Measurements from ENCODE around the gene NOTUM. TPM values are rescaled to one million over a fixed set of nuclear protein-coding genes. Genes with fewer than 3 reads are reported as not detected.

The NOTUM gene
- total RNA-seq (under 1 TPM in 3 of 5 donors, not detected in 2; 0.13 to 0.33 (median 0.29) TPM), total RNA-seq (0 to 0.93 (median 0.13) reads per million in 29 experiments)
- total RNA-seq (2013), result 0.11 TPM

DNA sequence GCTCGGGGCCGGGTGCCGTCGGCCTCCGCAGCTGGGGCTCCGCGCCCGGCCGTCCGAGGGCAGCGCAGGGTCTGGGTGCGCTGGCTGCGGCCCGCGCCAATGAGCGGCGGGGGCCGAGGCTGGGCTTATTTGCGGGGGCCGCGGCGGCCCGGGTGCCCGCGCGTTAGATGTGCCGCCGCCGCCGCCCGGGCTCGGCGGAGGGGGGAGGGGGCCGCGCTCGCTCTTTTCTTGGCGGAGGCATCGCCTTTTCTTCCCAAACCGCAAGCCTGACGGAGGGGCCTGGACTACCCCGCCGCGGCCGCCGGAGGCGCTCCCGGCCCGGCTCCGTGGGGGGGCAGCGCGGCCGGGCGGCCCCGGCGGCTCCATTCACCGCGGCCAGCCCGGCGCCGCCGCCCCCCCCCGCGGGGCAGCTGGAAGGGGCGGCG, at the start of gene NOTUM:
Gene NOTUM, minus strand, starts transcription at position 101 of the 425 bp plus-strand sequence. CDS start 278 bp downstream, outside the sequence.
- ChIA-PET CTCF (no interaction called here), POLR2A (no interaction called here)
- Histone ChIP-seq H3K9me3 (no peaks in the 10 kb centered on the region), H3K27me3 (replicated peaks in 1 of 2; ENCODE audit: control insufficient read depth in 2 of 2, extremely low read depth in 1 of 2, insufficient read depth in 2 of 2, low read length in 1 of 2) (peaks cover 5 to 69% of the 10 kb centered on the region in 2 experiments), H3K27ac (ENCODE audit: low read length) (no peak within 1 kb of the TSS), H3K36me3 (ENCODE audit: control insufficient read depth in 2 of 2, extremely low read depth in 1 of 2, insufficient read depth in 1 of 2, low read length in 1 of 2) (no peaks in the 10 kb centered on the region), H3K4me3 (ENCODE audit: control insufficient read depth in 1 of 2, extremely low read depth in 1 of 2, low read length in 1 of 2) (peak within 1 kb of the TSS; percentile 21 to 44), H3K4me1 (ENCODE audit: control insufficient read depth in 1 of 2, extremely low read depth in 1 of 2, insufficient read depth in 2 of 2, low read length in 2 of 2) (peaks cover 6 to 33% of the 10 kb centered on the region in 2 experiments)
- H3K27me3 Mint-ChIP-seq, result peaks cover 0 to 36% of the 10 kb centered on the region in 2 donors
- H3K36me3 Mint-ChIP-seq, result no peaks in the 10 kb centered on the region
- no peaks in the 10 kb centered on the region for H3K9me3 Mint-ChIP-seq
- ATAC-seq (replicated peaks in 1 of 4), result peak in 1 of 4 experiments; percentile 10
- peak within 1 kb of the TSS in 2 of 3 donors; percentile 21 to 30 for H3K4me3 Mint-ChIP-seq
- DNase-seq, result peak in 2 of 35 experiments; percentile 23 to 49
- peaks cover 0 to 13% (median 3%) of the 10 kb centered on the region in 3 donors for H3K4me1 Mint-ChIP-seq
- no peak within 1 kb of the TSS for H3K27ac Mint-ChIP-seq
- WGBS (ENCODE audit: insufficient coverage), result under 1% methylated on average over 64 of the region's 65 CpGs

DNA sequence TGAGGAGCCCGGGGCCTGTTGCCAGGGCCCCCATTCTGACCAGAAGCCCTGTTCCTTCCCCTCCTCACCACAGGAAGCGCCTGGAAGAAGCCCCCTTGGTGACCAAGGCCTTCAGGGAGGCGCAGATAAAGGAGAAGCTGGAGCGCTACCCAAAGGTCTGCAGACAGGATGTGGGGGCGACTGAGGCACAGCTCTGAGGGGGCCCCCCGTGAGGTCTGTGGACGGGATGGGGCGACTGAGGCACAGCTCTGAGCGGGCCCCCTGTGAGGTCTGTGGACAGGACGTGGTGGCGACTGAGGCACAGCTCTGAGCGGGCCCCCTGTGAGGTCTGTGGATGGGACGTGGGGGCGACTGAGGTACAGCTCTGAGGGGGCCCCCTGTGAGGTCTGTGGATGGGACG, 48.4 kb upstream of the NOTUM start:
- Histone ChIP-seq H3K27me3 (replicated peaks in 1 of 2; ENCODE audit: control insufficient read depth in 2 of 2, extremely low read depth in 1 of 2, insufficient read depth in 2 of 2, low read length in 1 of 2) (no peaks in the 10 kb centered on the region), H3K36me3 (ENCODE audit: control insufficient read depth in 2 of 2, extremely low read depth in 1 of 2, insufficient read depth in 1 of 2, low read length in 1 of 2) (peaks cover 0 to 4% of the 10 kb centered on the region in 2 donors), H3K9me3 (no peaks in the 10 kb centered on the region), H3K4me1 (ENCODE audit: control insufficient read depth in 1 of 2, extremely low read depth in 1 of 2, insufficient read depth in 2 of 2, low read length in 2 of 2) (no peaks in the 10 kb centered on the region), H3K4me3 (ENCODE audit: control insufficient read depth in 1 of 2, extremely low read depth in 1 of 2, low read length in 1 of 2) (no peak overlapping the region), H3K27ac (ENCODE audit: low read length) (no peak overlapping the region)
- no peaks in the 10 kb centered on the region for H3K4me1 Mint-ChIP-seq
- WGBS (ENCODE audit: insufficient coverage), result 66% methylated on average over 12 of the region's 15 CpGs
- H3K9me3 Mint-ChIP-seq, result no peaks in the 10 kb centered on the region
- H3K27ac Mint-ChIP-seq, result no peak overlapping the region
- no peak overlapping the region for H3K4me3 Mint-ChIP-seq
- no peak for DNase-seq
- H3K36me3 Mint-ChIP-seq, result no peaks in the 10 kb centered on the region
- ChIA-PET CTCF (interaction anchor here in 1 of 2 donors (0.7 kb wide), 1 partner anchor 11 kb away, joined by 5 read pairs; no protein-coding TSS in a partner anchor), POLR2A (no interaction called here)
- no peaks in the 10 kb centered on the region for H3K27me3 Mint-ChIP-seq
- ATAC-seq (replicated peaks in 1 of 4), result no peak

DNA sequence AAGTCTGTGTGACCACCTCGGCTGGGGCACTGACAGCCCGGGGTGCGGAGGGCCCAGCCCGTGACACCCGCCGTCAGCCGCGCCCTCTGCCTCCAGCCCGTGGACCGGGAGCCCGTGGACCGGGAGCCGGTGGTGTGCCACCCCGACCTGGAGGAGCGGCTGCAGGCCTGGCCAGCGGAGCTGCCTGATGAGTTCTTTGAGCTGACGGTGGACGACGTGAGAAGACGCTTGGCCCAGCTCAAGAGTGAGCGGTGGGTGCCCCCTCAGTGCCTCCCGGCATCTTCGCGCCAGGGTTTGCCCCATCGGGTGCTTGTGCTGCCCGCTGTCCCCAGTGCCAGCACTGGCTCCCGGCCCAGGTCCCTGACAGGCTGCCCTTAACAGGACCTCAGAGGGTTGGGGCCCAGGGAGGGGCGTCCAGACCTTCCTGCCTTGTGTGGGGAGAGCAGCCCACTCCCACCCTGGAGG, 48.0 kb upstream of the NOTUM start:
- 93% methylated on average over 27 of the region's 28 CpGs for WGBS (ENCODE audit: insufficient coverage)
- Histone ChIP-seq H3K27me3 (replicated peaks in 1 of 2; ENCODE audit: control insufficient read depth in 2 of 2, extremely low read depth in 1 of 2, insufficient read depth in 2 of 2, low read length in 1 of 2) (no peaks in the 10 kb centered on the region), H3K36me3 (ENCODE audit: control insufficient read depth in 2 of 2, extremely low read depth in 1 of 2, insufficient read depth in 1 of 2, low read length in 1 of 2) (peaks cover 0 to 4% of the 10 kb centered on the region in 2 donors), H3K4me3 (ENCODE audit: control insufficient read depth in 1 of 2, extremely low read depth in 1 of 2, low read length in 1 of 2) (no peak overlapping the region), H3K27ac (ENCODE audit: low read length) (no peak overlapping the region), H3K4me1 (ENCODE audit: control insufficient read depth in 1 of 2, extremely low read depth in 1 of 2, insufficient read depth in 2 of 2, low read length in 2 of 2) (no peaks in the 10 kb centered on the region), H3K9me3 (no peaks in the 10 kb centered on the region)
- DNase-seq, result no peak
- no peaks in the 10 kb centered on the region for H3K9me3 Mint-ChIP-seq
- no peaks in the 10 kb centered on the region for H3K4me1 Mint-ChIP-seq
- CTCF ChIA-PET, result no interaction called here
- no peak overlapping the region for H3K4me3 Mint-ChIP-seq
- ATAC-seq (replicated peaks in 1 of 4), result no peak
- no peaks in the 10 kb centered on the region for H3K36me3 Mint-ChIP-seq
- no peaks in the 10 kb centered on the region for H3K27me3 Mint-ChIP-seq
- POLR2A ChIA-PET, result no interaction called here
- H3K27ac Mint-ChIP-seq, result no peak overlapping the region

DNA sequence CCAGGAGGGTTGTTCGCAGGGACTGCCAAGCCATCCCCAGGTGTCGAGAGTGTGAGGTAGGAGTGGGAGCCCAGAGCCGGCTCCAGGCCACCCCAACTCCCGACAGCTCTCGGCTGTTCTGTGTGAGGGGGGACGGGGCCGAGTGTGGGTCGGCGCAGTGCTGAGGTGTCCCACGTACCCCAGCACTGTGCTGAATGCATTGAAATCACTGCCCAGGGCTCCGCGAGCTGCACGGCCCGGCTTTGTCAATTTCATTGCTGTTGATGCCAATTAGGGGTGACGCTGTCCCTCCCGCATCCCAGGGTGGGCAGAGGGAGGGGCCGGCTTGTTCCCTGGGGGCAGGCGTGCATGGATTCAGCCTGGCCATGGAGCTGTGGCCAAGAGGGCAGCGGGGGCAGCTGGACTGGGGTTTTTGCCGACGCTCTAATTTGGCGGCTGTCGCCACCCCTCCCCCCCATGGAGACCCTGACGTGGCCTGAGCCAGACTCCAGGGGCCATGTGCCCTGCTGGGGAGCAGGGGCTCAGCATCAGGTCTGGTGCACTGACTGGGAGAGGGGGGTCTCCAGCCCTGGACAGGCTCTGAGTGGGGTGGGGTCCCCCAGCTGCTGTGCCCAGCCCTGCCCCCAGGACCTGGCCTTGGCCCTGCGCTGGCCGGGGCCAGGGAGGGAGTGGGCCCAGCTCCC, 47.4 kb upstream of the NOTUM start:
- ChIA-PET POLR2A (no interaction called here), CTCF (interaction anchor here in 1 of 2 donors (0.7 kb wide), 1 partner anchor 195 kb away, joined by 3 read pairs; no protein-coding TSS in a partner anchor)
- Mint-ChIP-seq H3K27ac (no peak overlapping the region), H3K9me3 (no peaks in the 10 kb centered on the region), H3K27me3 (no peaks in the 10 kb centered on the region), H3K4me1 (no peaks in the 10 kb centered on the region), H3K36me3 (no peaks in the 10 kb centered on the region), H3K4me3 (no peak overlapping the region)
- ATAC-seq (replicated peaks in 1 of 4) (no peak), DNase-seq (no peak)
- no peaks in the 10 kb centered on the region for H3K27me3 ChIP-seq (replicated peaks in 1 of 2; ENCODE audit: control insufficient read depth in 2 of 2, extremely low read depth in 1 of 2, insufficient read depth in 2 of 2, low read length in 1 of 2)
- H3K4me3 ChIP-seq (ENCODE audit: control insufficient read depth in 1 of 2, extremely low read depth in 1 of 2, low read length in 1 of 2), result no peak overlapping the region
- 96% methylated on average over 23 of the region's 26 CpGs for WGBS (ENCODE audit: insufficient coverage)
- no peaks in the 10 kb centered on the region for H3K4me1 ChIP-seq (ENCODE audit: control insufficient read depth in 1 of 2, extremely low read depth in 1 of 2, insufficient read depth in 2 of 2, low read length in 2 of 2)
- H3K9me3 ChIP-seq, result no peaks in the 10 kb centered on the region
- no peak overlapping the region for H3K27ac ChIP-seq (ENCODE audit: low read length)
- peaks cover 0 to 4% of the 10 kb centered on the region in 2 donors for H3K36me3 ChIP-seq (ENCODE audit: control insufficient read depth in 2 of 2, extremely low read depth in 1 of 2, insufficient read depth in 1 of 2, low read length in 1 of 2)

DNA sequence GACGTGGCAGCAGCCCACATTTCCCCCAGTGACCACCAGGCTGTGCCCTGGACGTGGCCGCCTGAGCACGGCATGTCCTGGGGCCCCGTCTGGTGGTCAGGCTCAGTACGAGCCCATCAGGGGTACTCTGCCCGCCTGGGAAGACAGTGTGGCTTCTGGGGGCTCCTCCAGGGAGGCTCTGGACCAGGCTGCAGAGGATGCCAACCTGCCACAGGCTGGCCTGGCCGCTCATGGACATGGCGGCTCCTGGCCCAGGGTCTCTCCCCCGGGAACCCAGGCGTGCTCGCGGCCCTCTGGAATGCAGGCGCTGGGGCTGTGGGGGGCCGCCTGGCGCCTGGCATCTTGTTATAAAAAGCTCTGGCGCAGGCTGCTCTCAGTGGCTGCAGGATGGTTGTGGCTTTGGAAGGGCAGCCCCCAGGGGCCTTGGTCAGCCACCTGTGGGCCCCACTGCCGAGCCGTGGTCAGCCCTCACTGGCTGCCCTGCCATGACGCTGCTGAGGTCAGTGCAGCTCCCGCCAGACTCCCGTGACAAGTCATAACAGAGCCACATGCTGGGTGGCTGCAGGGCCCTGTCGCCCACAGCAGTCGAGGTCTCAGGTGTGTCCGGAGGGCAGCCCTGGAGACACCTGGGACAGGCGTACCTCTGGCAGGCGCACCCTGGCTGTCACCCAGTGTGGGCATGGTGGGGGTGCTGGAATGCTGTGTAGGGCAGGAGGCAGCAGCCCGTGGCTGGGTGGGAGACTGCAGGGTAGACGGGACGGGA, 46.7 kb upstream of the NOTUM start:
- no peaks in the 10 kb centered on the region for H3K4me1 ChIP-seq (ENCODE audit: control insufficient read depth in 1 of 2, extremely low read depth in 1 of 2, insufficient read depth in 2 of 2, low read length in 2 of 2)
- H3K9me3 ChIP-seq, result no peaks in the 10 kb centered on the region
- H3K4me3 ChIP-seq (ENCODE audit: control insufficient read depth in 1 of 2, extremely low read depth in 1 of 2, low read length in 1 of 2), result no peak overlapping the region
- Mint-ChIP-seq H3K27ac (no peak overlapping the region), H3K27me3 (no peaks in the 10 kb centered on the region), H3K9me3 (no peaks in the 10 kb centered on the region), H3K4me1 (no peaks in the 10 kb centered on the region), H3K4me3 (no peak overlapping the region), H3K36me3 (no peaks in the 10 kb centered on the region)
- WGBS (ENCODE audit: insufficient coverage), result 91% methylated on average over 30 of the region's 30 CpGs
- H3K36me3 ChIP-seq (ENCODE audit: control insufficient read depth in 2 of 2, extremely low read depth in 1 of 2, insufficient read depth in 1 of 2, low read length in 1 of 2), result peaks cover 0 to 4% of the 10 kb centered on the region in 2 donors
- no peak overlapping the region for H3K27ac ChIP-seq (ENCODE audit: low read length)
- no peak for DNase-seq
- no peak for ATAC-seq (replicated peaks in 1 of 4)
- ChIA-PET POLR2A (no interaction called here), CTCF (interaction anchor here in 1 of 2 donors (0.7 kb wide), 1 partner anchor 196 kb away, joined by 3 read pairs; no protein-coding TSS in a partner anchor)
- no peaks in the 10 kb centered on the region for H3K27me3 ChIP-seq (replicated peaks in 1 of 2; ENCODE audit: control insufficient read depth in 2 of 2, extremely low read depth in 1 of 2, insufficient read depth in 2 of 2, low read length in 1 of 2)

DNA sequence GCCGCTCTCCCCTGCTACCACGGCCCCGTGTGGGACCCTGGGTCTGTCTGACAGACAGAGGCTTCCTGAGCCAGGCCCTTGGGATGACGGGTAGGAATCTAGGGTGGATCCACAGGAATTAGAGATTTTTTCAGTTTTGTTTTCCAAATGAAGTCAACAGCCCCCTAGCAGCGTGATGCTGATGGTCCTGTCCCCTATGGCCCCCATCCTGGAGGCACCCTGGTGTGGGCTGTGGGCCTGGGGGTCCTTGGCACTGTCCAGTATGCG, 46.2 kb upstream of the NOTUM start:
- 89% methylated on average over 6 of the region's 6 CpGs for WGBS (ENCODE audit: insufficient coverage)
- Mint-ChIP-seq H3K9me3 (no peaks in the 10 kb centered on the region), H3K4me1 (no peaks in the 10 kb centered on the region), H3K36me3 (no peaks in the 10 kb centered on the region), H3K27me3 (no peaks in the 10 kb centered on the region), H3K27ac (no peak overlapping the region), H3K4me3 (no peak overlapping the region)
- no peak overlapping the region for H3K27ac ChIP-seq (ENCODE audit: low read length)
- no peaks in the 10 kb centered on the region for H3K4me1 ChIP-seq (ENCODE audit: control insufficient read depth in 1 of 2, extremely low read depth in 1 of 2, insufficient read depth in 2 of 2, low read length in 2 of 2)
- ChIA-PET CTCF (no interaction called here), POLR2A (no interaction called here)
- H3K36me3 ChIP-seq (ENCODE audit: control insufficient read depth in 2 of 2, extremely low read depth in 1 of 2, insufficient read depth in 1 of 2, low read length in 1 of 2), result peaks cover 0 to 4% of the 10 kb centered on the region in 2 donors
- H3K9me3 ChIP-seq, result no peaks in the 10 kb centered on the region
- DNase-seq, result no peak
- no peak for ATAC-seq (replicated peaks in 1 of 4)
- no peak overlapping the region for H3K4me3 ChIP-seq (ENCODE audit: control insufficient read depth in 1 of 2, extremely low read depth in 1 of 2, low read length in 1 of 2)
- no peaks in the 10 kb centered on the region for H3K27me3 ChIP-seq (replicated peaks in 1 of 2; ENCODE audit: control insufficient read depth in 2 of 2, extremely low read depth in 1 of 2, insufficient read depth in 2 of 2, low read length in 1 of 2)
